ENCODE results near the gene RFK. TPM values are rescaled to one million over a fixed set of nuclear protein-coding genes. Genes with fewer than 3 reads are reported as not detected.
"Not testable (repeated sequence)": the region's sequence is repeated elsewhere in the genome, so short reads cannot be mapped to it uniquely, and the experiment has no call there.

RFK gene
- total and polyA plus RNA-seq, 11 donors: 11.2 to 29.5 (median 23.6) TPM

DNA sequence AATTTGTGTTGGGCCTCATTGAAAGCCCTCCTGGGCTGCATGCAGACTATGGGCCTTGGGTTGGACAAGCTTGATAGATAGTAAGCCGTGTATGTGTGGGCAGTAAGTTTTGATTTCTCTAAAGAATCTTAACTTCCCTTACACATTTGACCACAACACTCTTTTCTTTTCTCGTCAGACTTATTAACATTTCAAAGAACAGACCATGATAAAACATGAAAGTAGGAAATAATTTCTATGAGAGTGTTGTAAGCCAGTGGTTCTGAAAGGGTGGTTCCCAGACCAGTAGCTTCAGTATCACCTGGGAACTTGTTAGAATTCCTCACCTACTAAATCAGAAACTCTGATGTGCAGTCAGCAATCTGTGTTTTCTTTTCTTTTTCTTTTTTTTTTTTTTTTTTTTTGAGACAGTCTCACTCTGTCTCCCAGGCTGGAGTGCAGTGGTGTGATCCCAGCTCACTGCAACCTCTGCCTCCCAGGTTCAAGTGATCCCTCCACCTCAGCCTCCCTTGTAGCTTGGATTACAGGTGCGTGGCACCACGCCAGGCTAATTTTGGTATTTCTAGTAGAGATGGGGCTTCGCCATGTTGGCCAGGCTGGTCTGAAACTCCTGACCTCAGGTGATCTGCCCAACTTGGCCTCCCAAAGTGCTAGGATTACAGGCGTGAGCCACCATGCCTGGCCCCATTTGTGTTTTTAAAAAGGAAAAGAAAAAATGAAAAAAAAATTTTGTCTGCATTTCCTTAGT lies 44.8 kb upstream of the RFK start:
- intact Hi-C loops (cut with DNase I): no loop called here
- no peaks in the 10 kb centered on the region for H3K4me1 ChIP-seq
- DNase-seq (no peak), ATAC-seq (no peak)
- WGBS, 4 donors: 82 to 90% (median 87%) methylated on average over 6 of the region's 6 CpGs
- no peaks in the 10 kb centered on the region for H3K36me3 ChIP-seq
- H3K4me3 ChIP-seq: no peak overlapping the region
- no peaks in the 10 kb centered on the region for H3K27me3 ChIP-seq
- no peak overlapping the region for H3K27ac ChIP-seq
- no peak for TF ChIP-seq POLR2A (IDR thresholded peaks at IDR 0.05)
- no peak for TF ChIP-seq CTCF (IDR thresholded peaks at IDR 0.05)
- H3K9me3 ChIP-seq: no peaks in the 10 kb centered on the region

GRCh38 chr9:76437017-76437699 lies 42.9 kb upstream of the RFK start:
- DNase-seq; H3K4me3 ChIP-seq; H3K36me3 ChIP-seq; ATAC-seq; H3K27me3 ChIP-seq; H3K4me1 ChIP-seq; H3K9me3 ChIP-seq; intact Hi-C loops (cut with DNase I); H3K27ac ChIP-seq: not testable (repeated sequence)
- 82 to 88% (median 82%) methylated on average over 9 of the region's 9 CpGs for WGBS, 4 donors

DNA sequence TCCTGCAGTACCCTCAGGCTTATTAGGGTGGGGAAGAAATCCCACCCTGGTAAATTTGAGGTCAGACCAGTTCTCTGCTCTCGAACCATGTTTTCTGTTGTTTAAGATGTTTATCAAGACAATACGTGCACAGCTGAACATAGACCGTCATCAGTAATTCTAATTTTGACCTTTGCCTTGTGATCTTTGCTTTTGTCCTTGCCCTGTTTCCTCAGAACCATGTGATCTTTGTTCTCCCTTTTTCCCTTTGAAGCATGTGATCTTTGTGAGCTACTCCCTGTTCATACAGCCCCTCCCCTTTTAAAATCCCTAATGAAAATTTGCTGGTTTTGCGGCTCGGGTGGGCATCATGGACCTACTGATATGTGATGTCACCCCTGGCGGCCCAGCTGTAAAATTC lies 40.7 kb upstream of the RFK start:
- DNase-seq: not testable (repeated sequence)

DNA sequence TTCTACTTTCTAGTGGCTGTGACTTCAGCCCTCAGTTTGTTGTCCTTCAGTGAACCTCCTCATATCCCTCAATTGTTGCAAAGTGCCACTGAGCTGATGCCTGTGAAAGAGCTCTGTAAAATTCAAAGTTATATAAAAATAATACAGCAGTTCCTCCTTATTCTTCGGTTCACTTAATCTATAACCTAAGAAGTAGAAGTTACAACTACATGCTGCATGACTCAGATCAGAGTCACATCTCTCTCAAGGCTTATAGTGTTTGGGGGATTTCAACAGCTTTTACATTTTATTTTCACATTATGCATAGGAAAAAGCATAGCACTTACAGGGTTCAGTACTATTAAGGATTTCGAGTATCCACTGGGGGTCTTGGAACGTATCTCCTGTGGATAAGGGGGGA lies 39.6 kb upstream of the RFK start:
- ATAC-seq (no peak), DNase-seq (no peak)
- Histone ChIP-seq H3K36me3 (no peaks in the 10 kb centered on the region), H3K4me1 (no peaks in the 10 kb centered on the region), H3K27me3 (no peaks in the 10 kb centered on the region), H3K9me3 (no peaks in the 10 kb centered on the region), H3K27ac (no peak overlapping the region), H3K4me3 (no peak overlapping the region)
- intact Hi-C loops (cut with DNase I): no loop called here
- WGBS, 4 donors: 78 to 87% (median 80%) methylated on average over 3 of the region's 3 CpGs
- TF ChIP-seq POLR2A (IDR thresholded peaks at IDR 0.05) (no peak), CTCF (IDR thresholded peaks at IDR 0.05) (no peak)

More for the DNA sequence above, 40.7 kb upstream of the RFK start:
- H3K27ac ChIP-seq; ATAC-seq; H3K4me3 ChIP-seq; H3K27me3 ChIP-seq; H3K9me3 ChIP-seq; intact Hi-C loops (cut with DNase I); H3K4me1 ChIP-seq; H3K36me3 ChIP-seq: not testable (repeated sequence)
- 84 to 92% (median 89%) methylated on average over 6 of the region's 6 CpGs for WGBS, 4 donors

DNA sequence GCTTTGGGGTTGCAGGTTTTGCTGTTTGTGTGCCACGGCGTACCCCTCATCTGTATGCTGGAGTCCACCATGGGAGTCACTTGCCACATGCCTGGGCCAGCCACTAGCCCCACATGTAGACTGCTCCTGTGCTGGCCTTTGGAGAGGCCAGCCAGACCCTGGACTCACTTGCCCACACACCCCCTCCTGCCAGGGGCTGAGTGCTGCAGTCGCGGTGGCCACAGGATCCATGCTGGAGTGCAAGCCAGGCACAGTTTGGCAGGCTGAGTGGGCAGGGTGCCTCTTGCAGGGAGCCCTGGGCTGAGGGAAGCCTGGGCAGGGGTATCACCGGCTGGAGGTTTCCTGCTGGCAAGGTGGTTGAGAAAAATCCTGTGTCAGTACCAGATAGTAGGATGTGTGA lies 39.2 kb upstream of the RFK start:
- no peaks in the 10 kb centered on the region for H3K4me1 ChIP-seq
- H3K36me3 ChIP-seq: no peaks in the 10 kb centered on the region
- no peaks in the 10 kb centered on the region for H3K27me3 ChIP-seq
- no peaks in the 10 kb centered on the region for H3K9me3 ChIP-seq
- ATAC-seq (no peak), DNase-seq (no peak)
- WGBS, 4 donors: 83 to 90% (median 87%) methylated on average over 3 to 5 of the region's 5 CpGs
- H3K27ac ChIP-seq: no peak overlapping the region
- no peak for TF ChIP-seq POLR2A (IDR thresholded peaks at IDR 0.05)
- TF ChIP-seq CTCF (IDR thresholded peaks at IDR 0.05): no peak
- intact Hi-C loops (cut with DNase I): no loop called here
- no peak overlapping the region for H3K4me3 ChIP-seq

Measured in heart left ventricle (tissue), 16 donors.